ENCODE results near the gene SPATA16.
A peak's percentile ranks its signal among the peaks of the same experiment; 100 is the strongest.
"Not testable (repeated sequence)": the region's sequence is repeated elsewhere in the genome, so short reads cannot be mapped to it uniquely, and the experiment has no call there.

The SPATA16 gene

GRCh38 chr3:173055228-173055933, 85.7 kb downstream of the SPATA16 start:
- no peak for DNase-seq

GRCh38 chr3:173049360-173049759, 91.7 kb downstream of the SPATA16 start:
- no peak for DNase-seq

- DNase-seq: no peak
Measured at GRCh38 chr3:173045770-173046382, 95.2 kb downstream of the SPATA16 start.

GRCh38 chr3:173044998-173045397, 96.0 kb downstream of the SPATA16 start:
- DNase-seq: no peak

GRCh38 chr3:173043757-173044156, 97.3 kb downstream of the SPATA16 start:
- DNase-seq: no peak

- DNase-seq: no peak
Measured at GRCh38 chr3:173038484-173038871, 102.6 kb downstream of the SPATA16 start.

- DNase-seq: no peak
Measured at GRCh38 chr3:173037840-173038483, 103.1 kb downstream of the SPATA16 start.

- DNase-seq: no peak
Measured at GRCh38 chr3:173030273-173030672, 110.8 kb downstream of the SPATA16 start.

- DNase-seq: no peak
Measured at GRCh38 chr3:173028351-173028750, 112.7 kb downstream of the SPATA16 start.

GRCh38 chr3:173027429-173027828, 113.6 kb downstream of the SPATA16 start:
- no peak for DNase-seq

- no peak for DNase-seq
Measured at GRCh38 chr3:173025941-173026340, 115.1 kb downstream of the SPATA16 start.

- DNase-seq: no peak
Measured at GRCh38 chr3:173021547-173022185, 119.4 kb downstream of the SPATA16 start.

GRCh38 chr3:173020128-173020527, 120.9 kb downstream of the SPATA16 start:
- DNase-seq: not testable (repeated sequence)

- no peak for DNase-seq
Measured at GRCh38 chr3:173019378-173019777, 121.7 kb downstream of the SPATA16 start.

- DNase-seq: no peak
Measured at GRCh38 chr3:173018758-173019157, 122.3 kb downstream of the SPATA16 start.

GRCh38 chr3:173013219-173013832, 127.7 kb downstream of the SPATA16 start:
- DNase-seq: no peak

GRCh38 chr3:173009410-173009809, 131.6 kb downstream of the SPATA16 start:
- peak; percentile 33 for DNase-seq

GRCh38 chr3:173008978-173009377, 132.1 kb downstream of the SPATA16 start:
- DNase-seq: no peak

GRCh38 chr3:173007079-173007723, 133.8 kb downstream of the SPATA16 start:
- DNase-seq: no peak

GRCh38 chr3:173006006-173006405, 135.0 kb downstream of the SPATA16 start:
- no peak for DNase-seq

GRCh38 chr3:173004681-173005080, 136.4 kb downstream of the SPATA16 start:
- no peak for DNase-seq

- DNase-seq: no peak
Measured at GRCh38 chr3:173003956-173004355, 137.1 kb downstream of the SPATA16 start.

- no peak for DNase-seq
Measured at GRCh38 chr3:173003471-173003870, 137.6 kb downstream of the SPATA16 start.
